ENCODE data around the gene MAMDC4.

- TF ChIP-seq CTCF (conservative IDR thresholded peaks at IDR 0.05; ENCODE audit: low read length) (no peak), EZH2phosphoT487 (IDR thresholded peaks at IDR 0.05; ENCODE audit: borderline replicate concordance) (no peak)
Measured at GRCh38 chr9:136803551-136804508, 48.3 kb upstream of the MAMDC4 start.
